Activated naive CD4-positive, alpha-beta T cell treated with anti-CD3 and anti-CD28 coated beads for 36 hours (primary cell): ENCODE data around the gene KRT4. TPM values are rescaled to one million over a fixed set of nuclear protein-coding genes. Genes with fewer than 3 reads are reported as not detected.

Experiments used
- CTCF ChIA-PET: fragments of 350-600 bp; sonication (Branson Sonifier 250); formaldehyde crosslinking; loops from one replicate; lab custom pipeline; 2021; ENCODE audit warnings: antibody characterized with exemption; lab: Charles Lee
- DNase-seq: peaks from one replicate; pipeline ENCODE4 v3.0.0-alpha.2; 2020
- H3K27ac Mint-ChIP-seq: one replicate; pipeline ENCODE4 v1.8.0; 2021; ENCODE audit warnings: mild to moderate bottlenecking, mixed read lengths
- H3K27me3 Mint-ChIP-seq: one replicate; pipeline ENCODE4 v1.8.0; 2021; ENCODE audit warnings: low read depth, mixed read lengths
- H3K36me3 Mint-ChIP-seq: one replicate; pipeline ENCODE4 v1.8.0; 2021; ENCODE audit warnings: low read depth, mixed read lengths
- H3K4me1 Mint-ChIP-seq: one replicate; pipeline ENCODE4 v1.8.0; 2021; ENCODE audit warnings: low read depth, mixed read lengths
- H3K4me3 Mint-ChIP-seq: one replicate; pipeline ENCODE4 v1.8.0; 2021; ENCODE audit warnings: mild to moderate bottlenecking, moderate library complexity, mixed read lengths
- H3K9me3 Mint-ChIP-seq: one replicate; pipeline ENCODE4 v1.8.0; 2021; ENCODE audit warnings: mixed read lengths
- intact Hi-C: fragments of 100-400 bp; cut with micrococcal nuclease; formaldehyde crosslinking; loops from one replicate; pipeline ENCODE4 v1.15.1; 2023
- total RNA-seq, 2 experiments: library from RNA; stranded (reverse); gene quantifications; one replicate each; pipeline ENCODE4 v1.2.3, GENCODE V29; 2021

KRT4 gene
- total RNA-seq, 2 experiments from 2014 or later: not detected

- Mint-ChIP-seq H3K36me3 (no peaks in the 10 kb centered on the region), H3K27me3 (no peaks in the 10 kb centered on the region), H3K4me3 (no peak overlapping the region), H3K27ac (no peak overlapping the region), H3K9me3 (no peaks in the 10 kb centered on the region), H3K4me1 (peaks cover 10% of the 10 kb centered on the region)
- intact Hi-C loops: no loop called here
- CTCF ChIA-PET: interaction anchor here (1.5 kb wide), 1 partner anchor 61 kb away, joined by 3 read pairs; no protein-coding TSS in a partner anchor
- DNase-seq: no peak
Observed at GRCh38 chr12:52818388-52818787, 4.5 kb upstream of the KRT4 start.

- no peak overlapping the region for H3K4me3 Mint-ChIP-seq
- CTCF ChIA-PET: interaction anchor here (1.5 kb wide), 1 partner anchor 62 kb away, joined by 3 read pairs; no protein-coding TSS in a partner anchor
- H3K27ac Mint-ChIP-seq: no peak overlapping the region
- intact Hi-C loops: no loop called here
- H3K4me1 Mint-ChIP-seq: peaks cover 10% of the 10 kb centered on the region
- no peaks in the 10 kb centered on the region for H3K36me3 Mint-ChIP-seq
- no peaks in the 10 kb centered on the region for H3K27me3 Mint-ChIP-seq
- no peak for DNase-seq
- H3K9me3 Mint-ChIP-seq: no peaks in the 10 kb centered on the region
Observed at GRCh38 chr12:52817699-52818238, 3.9 kb upstream of the KRT4 start.

GRCh38 chr12:52817003-52817698, 3.2 kb upstream of the KRT4 start:
- intact Hi-C loops: no loop called here
- Mint-ChIP-seq H3K4me3 (no peak overlapping the region), H3K9me3 (no peaks in the 10 kb centered on the region), H3K4me1 (peaks cover 10% of the 10 kb centered on the region), H3K36me3 (no peaks in the 10 kb centered on the region), H3K27me3 (no peaks in the 10 kb centered on the region), H3K27ac (no peak overlapping the region)
- CTCF ChIA-PET: interaction anchor here (1.5 kb wide), 1 partner anchor 62 kb away, joined by 3 read pairs; no protein-coding TSS in a partner anchor
- no peak for DNase-seq

- intact Hi-C loops: no loop called here
- H3K36me3 Mint-ChIP-seq: no peaks in the 10 kb centered on the region
- CTCF ChIA-PET: no interaction called here
- DNase-seq: no peak
- peaks cover 10% of the 10 kb centered on the region for H3K4me1 Mint-ChIP-seq
- H3K9me3 Mint-ChIP-seq: no peaks in the 10 kb centered on the region
- H3K27ac Mint-ChIP-seq: no peak overlapping the region
- H3K4me3 Mint-ChIP-seq: no peak overlapping the region
- no peaks in the 10 kb centered on the region for H3K27me3 Mint-ChIP-seq
Observed at GRCh38 chr12:52815676-52816588, 2.0 kb upstream of the KRT4 start.

GRCh38 chr12:52815161-52815560, 1.2 kb upstream of the KRT4 start:
- Mint-ChIP-seq H3K9me3 (no peaks in the 10 kb centered on the region), H3K4me3 (no peak overlapping the region), H3K4me1 (peaks cover 10% of the 10 kb centered on the region), H3K36me3 (no peaks in the 10 kb centered on the region), H3K27me3 (no peaks in the 10 kb centered on the region), H3K27ac (no peak overlapping the region)
- DNase-seq: no peak
- intact Hi-C loops: no loop called here
- CTCF ChIA-PET: no interaction called here

GRCh38 chr12:52814710-52815155, 817 bp upstream of the KRT4 start:
- Mint-ChIP-seq H3K9me3 (no peaks in the 10 kb centered on the region), H3K4me3 (no peak overlapping the region), H3K4me1 (peaks cover 10% of the 10 kb centered on the region), H3K36me3 (no peaks in the 10 kb centered on the region), H3K27me3 (no peaks in the 10 kb centered on the region), H3K27ac (no peak overlapping the region)
- CTCF ChIA-PET: no interaction called here
- intact Hi-C loops: no loop called here
- DNase-seq: no peak

GRCh38 chr12:52813203-52813819, 605 bp downstream of the KRT4 start:
- H3K9me3 Mint-ChIP-seq: no peaks in the 10 kb centered on the region
- H3K4me1 Mint-ChIP-seq: peaks cover 10% of the 10 kb centered on the region
- CTCF ChIA-PET: interaction anchor here (1.6 kb wide), 1 partner anchor 66 kb away, joined by 4 read pairs; no protein-coding TSS in a partner anchor
- no peak for DNase-seq
- H3K27me3 Mint-ChIP-seq: no peaks in the 10 kb centered on the region
- no peaks in the 10 kb centered on the region for H3K36me3 Mint-ChIP-seq
- H3K4me3 Mint-ChIP-seq: no peak overlapping the region
- H3K27ac Mint-ChIP-seq: no peak overlapping the region
- intact Hi-C loops: no loop called here

- H3K9me3 Mint-ChIP-seq: no peaks in the 10 kb centered on the region
Observed at GRCh38 chr12:52812749-52813148, 1.2 kb downstream of the KRT4 start.

GRCh38 chr12:52812073-52812400, 1.9 kb downstream of the KRT4 start:
- Mint-ChIP-seq H3K36me3 (no peaks in the 10 kb centered on the region), H3K27me3 (no peaks in the 10 kb centered on the region), H3K4me3 (no peak overlapping the region), H3K27ac (no peak overlapping the region), H3K9me3 (no peaks in the 10 kb centered on the region), H3K4me1 (no peaks in the 10 kb centered on the region)
- intact Hi-C loops: no loop called here
- DNase-seq: no peak
- CTCF ChIA-PET: interaction anchor here (0.6 kb wide), 1 partner anchor 225 kb away, joined by 3 read pairs; no protein-coding TSS in a partner anchor

More at GRCh38 chr12:52812749-52813148, 1.2 kb downstream of the KRT4 start:
- H3K36me3 Mint-ChIP-seq: no peaks in the 10 kb centered on the region
- peaks cover 6% of the 10 kb centered on the region for H3K4me1 Mint-ChIP-seq
- H3K27ac Mint-ChIP-seq: no peak overlapping the region
- intact Hi-C loops: no loop called here
- H3K27me3 Mint-ChIP-seq: no peaks in the 10 kb centered on the region
- CTCF ChIA-PET: interaction anchor here (0.6 to 1.6 kb wide), 2 partner anchors 67 to 225 kb away, joined by 3 to 4 read pairs; no protein-coding TSS in a partner anchor
- no peak overlapping the region for H3K4me3 Mint-ChIP-seq
- no peak for DNase-seq

GRCh38 chr12:52811191-52812072, 2.5 kb downstream of the KRT4 start:
- H3K27me3 Mint-ChIP-seq: no peaks in the 10 kb centered on the region
- no peak for DNase-seq
- H3K36me3 Mint-ChIP-seq: no peaks in the 10 kb centered on the region
- H3K4me3 Mint-ChIP-seq: no peak overlapping the region
- CTCF ChIA-PET: no interaction called here
- H3K4me1 Mint-ChIP-seq: no peaks in the 10 kb centered on the region
- no peaks in the 10 kb centered on the region for H3K9me3 Mint-ChIP-seq
- no peak overlapping the region for H3K27ac Mint-ChIP-seq
- intact Hi-C loops: no loop called here

- DNase-seq: no peak
- Mint-ChIP-seq H3K27me3 (no peaks in the 10 kb centered on the region), H3K4me1 (no peaks in the 10 kb centered on the region), H3K27ac (no peak overlapping the region), H3K36me3 (no peaks in the 10 kb centered on the region), H3K4me3 (no peak overlapping the region), H3K9me3 (no peaks in the 10 kb centered on the region)
- CTCF ChIA-PET: no interaction called here
- intact Hi-C loops: no loop called here
Observed at GRCh38 chr12:52810554-52810953, 3.4 kb downstream of the KRT4 start.
